DOHH2 (cell line): ENCODE data around the gene MOAP1.

Source experiments
- CTCF ChIP-seq: fragments of 200-600 bp; sonication (generic); IDR thresholded peaks from one replicate; pipeline ENCODE4 v1.5.1; 2014; ENCODE audit warnings: antibody characterized with exemption, mild to moderate bottlenecking, low read depth, low read length; ENCODE audit not compliant: poor library complexity, severe bottlenecking
- EZH2phosphoT487 ChIP-seq: fragments of 200-600 bp; sonication (generic); IDR thresholded peaks from 2 replicates; pipeline ENCODE4 v1.6.1; 2017; ENCODE audit warnings: borderline replicate concordance, mild to moderate bottlenecking, antibody characterized with exemption, low read length, moderate library complexity, mixed read lengths

- TF ChIP-seq CTCF (no peak), EZH2phosphoT487 (no peak)
Observed at GRCh38 chr14:93185349-93185720, 638 bp upstream of the MOAP1 start.
